MCF 10A (cell line): ENCODE results near the gene IL1R2. TPM values are rescaled to one million over a fixed set of nuclear protein-coding genes. Genes with fewer than 3 reads are reported as not detected.

ENCODE experiments used
- BruUV-seq: library from RNA; stranded (reverse); fragments of 400-500 nt; replicated peaks from 2 replicates; lab custom pipeline; 2021; lab: Mats Ljungman, UMichigan
- CTCF ChIA-PET: fragments of 300-600 bp; sonication (Branson Sonifier 250); formaldehyde crosslinking; extraction: SDS; loops from one replicate; lab custom pipeline; 2021; ENCODE audit warnings: antibody characterized with exemption, inconsistent platforms; lab: Yijun Ruan, JAX
- POLR2A ChIA-PET: fragments of 300-600, 350-650 bp; sonication (Branson Sonifier 250); formaldehyde crosslinking; extraction: SDS; loops from one replicate; lab custom pipeline; 2020; ENCODE audit warnings: antibody characterized with exemption, inconsistent platforms; lab: Yijun Ruan, JAX
- DNase-seq: peaks from one replicate; pipeline ENCODE4 v3.0.0-alpha.2; 2018; ENCODE audit not compliant: unreplicated experiment
- H3K27ac Mint-ChIP-seq: one replicate; pipeline ENCODE4 v1.8.0; 2022; ENCODE audit warnings: mild to moderate bottlenecking, low read depth, mixed read lengths; ENCODE audit not compliant: unreplicated experiment
- H3K27me3 Mint-ChIP-seq: one replicate; pipeline ENCODE4 v1.8.0; 2022; ENCODE audit warnings: mixed read lengths; ENCODE audit not compliant: insufficient read depth, unreplicated experiment
- H3K36me3 Mint-ChIP-seq: one replicate; pipeline ENCODE4 v1.8.0; 2022; ENCODE audit warnings: mild to moderate bottlenecking, moderate library complexity, mixed read lengths; ENCODE audit not compliant: insufficient read depth, unreplicated experiment
- H3K4me1 Mint-ChIP-seq: one replicate; pipeline ENCODE4 v1.8.0; 2022; ENCODE audit warnings: mixed read lengths; ENCODE audit not compliant: insufficient read depth, unreplicated experiment
- H3K4me3 Mint-ChIP-seq: one replicate; pipeline ENCODE4 v1.8.0; 2022; ENCODE audit warnings: mild to moderate bottlenecking, moderate library complexity, mixed read lengths; ENCODE audit not compliant: unreplicated experiment
- H3K9me3 Mint-ChIP-seq: one replicate; pipeline ENCODE4 v1.8.0; 2022; ENCODE audit warnings: mixed read lengths; ENCODE audit not compliant: unreplicated experiment
- intact Hi-C: fragments of 100-400 bp; cut with micrococcal nuclease; formaldehyde crosslinking; loops from 2 replicates; pipeline ENCODE4 v1.14.1; 2022
- total RNA-seq: library from RNA; stranded (reverse); gene quantifications from 2 replicates; pipeline ENCODE4 v1.2.3, GENCODE V29; 2022
- TF ChIP-seq, protein P1 (sequence below): fragments of 200-600 bp; IDR thresholded peaks from one replicate; pipeline ENCODE4 v1.8.0; 2022; ENCODE audit warnings: antibody characterized with exemption, mild to moderate bottlenecking; ENCODE audit not compliant: unreplicated experiment

IL1R2 gene
- total RNA-seq, 1 experiment from 2014 or later = not detected

- Mint-ChIP-seq H3K4me3 (no peak overlapping the region), H3K27me3 (no peaks in the 10 kb centered on the region), H3K4me1 (peaks cover 9% of the 10 kb centered on the region), H3K9me3 (peaks cover 12% of the 10 kb centered on the region), H3K27ac (no peak overlapping the region), H3K36me3 (no peaks in the 10 kb centered on the region)
- POLR2A ChIA-PET = interaction anchor here (1.1 kb wide), 1 partner anchor 71 kb away, joined by 3 read pairs; no protein-coding TSS in a partner anchor
- TF ChIP-seq, protein P1, sequence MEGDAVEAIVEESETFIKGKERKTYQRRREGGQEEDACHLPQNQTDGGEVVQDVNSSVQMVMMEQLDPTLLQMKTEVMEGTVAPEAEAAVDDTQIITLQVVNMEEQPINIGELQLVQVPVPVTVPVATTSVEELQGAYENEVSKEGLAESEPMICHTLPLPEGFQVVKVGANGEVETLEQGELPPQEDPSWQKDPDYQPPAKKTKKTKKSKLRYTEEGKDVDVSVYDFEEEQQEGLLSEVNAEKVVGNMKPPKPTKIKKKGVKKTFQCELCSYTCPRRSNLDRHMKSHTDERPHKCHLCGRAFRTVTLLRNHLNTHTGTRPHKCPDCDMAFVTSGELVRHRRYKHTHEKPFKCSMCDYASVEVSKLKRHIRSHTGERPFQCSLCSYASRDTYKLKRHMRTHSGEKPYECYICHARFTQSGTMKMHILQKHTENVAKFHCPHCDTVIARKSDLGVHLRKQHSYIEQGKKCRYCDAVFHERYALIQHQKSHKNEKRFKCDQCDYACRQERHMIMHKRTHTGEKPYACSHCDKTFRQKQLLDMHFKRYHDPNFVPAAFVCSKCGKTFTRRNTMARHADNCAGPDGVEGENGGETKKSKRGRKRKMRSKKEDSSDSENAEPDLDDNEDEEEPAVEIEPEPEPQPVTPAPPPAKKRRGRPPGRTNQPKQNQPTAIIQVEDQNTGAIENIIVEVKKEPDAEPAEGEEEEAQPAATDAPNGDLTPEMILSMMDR = no peak
- CTCF ChIA-PET = interaction anchor here (0.7 kb wide), 1 partner anchor 187 kb away, joined by 3 read pairs; no protein-coding TSS in a partner anchor
- DNase-seq = no peak
- intact Hi-C loops = no loop called here
- no TSS peak for BruUV-seq
These were observed 78.4 kb downstream of the IL1R2 start for GRCh38 chr2:102070058-102070642.

GRCh38 chr2:102072741-102073140 lies 81.0 kb downstream of the IL1R2 start:
- BruUV-seq = no TSS peak
- no peak for DNase-seq
- H3K9me3 Mint-ChIP-seq = no peaks in the 10 kb centered on the region
- intact Hi-C loops = no loop called here
- H3K4me3 Mint-ChIP-seq = no peak overlapping the region
- CTCF ChIA-PET = no interaction called here
- no peaks in the 10 kb centered on the region for H3K27me3 Mint-ChIP-seq
- no peaks in the 10 kb centered on the region for H3K4me1 Mint-ChIP-seq
- POLR2A ChIA-PET = no interaction called here
- H3K36me3 Mint-ChIP-seq = no peaks in the 10 kb centered on the region
- H3K27ac Mint-ChIP-seq = no peak overlapping the region
- TF ChIP-seq, protein P1 = no peak

DNA sequence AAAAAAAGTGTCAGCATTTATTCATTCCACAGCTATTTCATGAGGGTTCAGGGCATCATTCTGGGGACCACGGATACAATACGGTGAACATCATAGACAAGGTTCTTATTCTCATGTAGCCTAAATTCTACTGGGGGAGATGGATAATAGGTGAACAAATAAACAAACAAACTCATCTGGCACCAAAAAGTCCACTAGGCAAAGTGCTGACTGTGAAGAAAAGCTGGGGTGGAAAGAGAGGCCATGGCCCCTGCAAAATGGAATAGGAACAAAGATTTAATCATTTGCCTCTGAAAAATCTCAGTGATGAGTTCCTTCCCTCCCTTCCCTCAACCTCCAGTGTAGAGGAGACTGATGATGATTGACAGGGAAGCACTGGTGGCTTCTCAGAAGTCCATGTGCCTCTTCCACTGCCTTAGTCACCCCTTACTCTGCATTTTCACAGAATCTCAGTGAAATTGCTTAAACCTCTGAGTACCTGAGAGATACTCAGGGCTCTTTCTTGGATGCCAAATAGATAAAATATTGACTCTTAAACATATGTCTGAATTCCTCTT lies 81.5 kb downstream of the IL1R2 start:
- no peak overlapping the region for H3K27ac Mint-ChIP-seq
- no peaks in the 10 kb centered on the region for H3K36me3 Mint-ChIP-seq
- no peaks in the 10 kb centered on the region for H3K27me3 Mint-ChIP-seq
- H3K4me3 Mint-ChIP-seq = no peak overlapping the region
- no peaks in the 10 kb centered on the region for H3K9me3 Mint-ChIP-seq
- TF ChIP-seq, protein P1 = no peak
- DNase-seq = no peak
- ChIA-PET POLR2A (interaction anchor here (1.5 kb wide), 1 partner anchor 10 kb away, joined by 7 read pairs; no protein-coding TSS in a partner anchor), CTCF (interaction anchor here (0.8 kb wide), 1 partner anchor 8 kb away, joined by 3 read pairs; no protein-coding TSS in a partner anchor)
- intact Hi-C loops = no loop called here
- H3K4me1 Mint-ChIP-seq = no peaks in the 10 kb centered on the region
- no TSS peak for BruUV-seq

DNA sequence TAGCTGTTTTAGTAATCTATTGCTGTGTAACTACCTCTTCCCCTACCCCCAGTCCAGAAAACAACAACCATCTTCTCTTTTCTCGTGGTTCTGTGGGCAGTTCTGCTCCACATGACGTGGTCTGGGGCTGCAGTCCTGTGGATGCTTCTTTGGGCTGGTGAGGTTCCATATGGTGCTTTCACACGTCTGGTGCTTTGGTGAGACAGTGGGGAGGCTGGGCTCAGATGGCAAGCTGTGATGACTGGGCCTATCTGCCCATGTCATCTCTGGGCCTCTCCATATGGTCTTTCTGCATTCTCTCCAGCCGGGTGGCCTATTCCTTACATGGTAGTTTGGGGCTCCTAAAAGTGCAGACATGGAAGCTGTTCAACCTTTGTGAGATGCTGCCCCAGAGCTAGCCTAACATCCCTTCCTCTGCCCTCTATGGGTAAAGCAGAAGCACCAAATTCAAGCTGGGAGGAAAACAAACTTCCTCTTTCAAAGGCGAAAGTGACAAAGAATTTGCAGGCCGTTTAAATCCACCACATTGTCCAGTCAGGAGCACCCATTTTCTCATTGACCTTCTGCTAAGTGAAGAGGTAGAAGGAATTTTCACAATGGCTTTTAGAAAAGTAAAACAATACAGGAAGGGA lies 82.5 kb downstream of the IL1R2 start:
- TF ChIP-seq, protein P1 = no peak
- no peaks in the 10 kb centered on the region for H3K36me3 Mint-ChIP-seq
- H3K4me1 Mint-ChIP-seq = no peaks in the 10 kb centered on the region
- no peak overlapping the region for H3K4me3 Mint-ChIP-seq
- intact Hi-C loops = no loop called here
- POLR2A ChIA-PET = interaction anchor here (1.5 kb wide), 1 partner anchor 9 kb away, joined by 7 read pairs; no protein-coding TSS in a partner anchor
- DNase-seq = no peak
- CTCF ChIA-PET = interaction anchor here (0.6 to 0.8 kb wide), 2 partner anchors 9 to 16 kb away, joined by 3 read pairs; no protein-coding TSS in a partner anchor
- H3K9me3 Mint-ChIP-seq = no peaks in the 10 kb centered on the region
- BruUV-seq = no TSS peak
- H3K27me3 Mint-ChIP-seq = no peaks in the 10 kb centered on the region
- no peak overlapping the region for H3K27ac Mint-ChIP-seq
